Eye (tissue), 1 donor: ENCODE data around the gene AFF1.
A peak's percentile ranks its signal among the peaks of the same experiment; 100 is the strongest.

Experiments used
- DNase-seq: peaks from one replicate; pipeline ENCODE4 v3.0.0-alpha.2; 2015

Gene AFF1

GRCh38 chr4:86924811-86925210 lies 10.0 kb upstream of the AFF1 start:
- no peak for DNase-seq

DNA sequence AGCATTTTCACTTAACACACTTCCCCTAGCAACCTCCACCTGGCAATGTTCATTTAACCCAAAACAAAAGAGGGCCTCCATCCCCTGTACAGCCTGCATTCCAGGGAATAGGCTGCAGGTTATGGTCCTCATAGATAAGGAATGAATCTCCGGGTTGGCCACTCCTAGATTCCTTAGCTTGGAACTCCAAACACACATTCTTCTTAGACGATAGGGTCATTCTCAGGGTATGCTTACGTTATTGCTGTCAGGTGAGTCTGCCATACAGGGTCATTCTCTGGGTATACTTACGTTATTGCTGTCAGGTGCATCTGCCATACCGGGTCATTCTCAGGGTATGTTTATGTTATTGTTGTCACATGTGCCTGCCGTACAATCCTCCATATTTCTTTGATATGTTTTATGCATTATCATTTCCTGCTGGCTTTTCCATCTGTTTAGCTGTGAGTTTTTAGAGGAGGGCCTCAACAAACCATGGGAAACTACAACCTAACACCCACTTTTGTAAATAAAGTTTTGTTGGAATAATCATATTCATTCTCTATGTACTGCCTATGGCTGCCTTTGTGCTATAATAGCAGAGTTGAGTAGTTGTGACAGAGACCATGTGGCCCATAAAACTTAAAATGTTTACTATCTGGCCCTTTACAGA lies 8.2 kb upstream of the AFF1 start:
- no peak for DNase-seq

- no peak for DNase-seq
These were observed 6.9 kb upstream of the AFF1 start for GRCh38 chr4:86927843-86928395.

DNA sequence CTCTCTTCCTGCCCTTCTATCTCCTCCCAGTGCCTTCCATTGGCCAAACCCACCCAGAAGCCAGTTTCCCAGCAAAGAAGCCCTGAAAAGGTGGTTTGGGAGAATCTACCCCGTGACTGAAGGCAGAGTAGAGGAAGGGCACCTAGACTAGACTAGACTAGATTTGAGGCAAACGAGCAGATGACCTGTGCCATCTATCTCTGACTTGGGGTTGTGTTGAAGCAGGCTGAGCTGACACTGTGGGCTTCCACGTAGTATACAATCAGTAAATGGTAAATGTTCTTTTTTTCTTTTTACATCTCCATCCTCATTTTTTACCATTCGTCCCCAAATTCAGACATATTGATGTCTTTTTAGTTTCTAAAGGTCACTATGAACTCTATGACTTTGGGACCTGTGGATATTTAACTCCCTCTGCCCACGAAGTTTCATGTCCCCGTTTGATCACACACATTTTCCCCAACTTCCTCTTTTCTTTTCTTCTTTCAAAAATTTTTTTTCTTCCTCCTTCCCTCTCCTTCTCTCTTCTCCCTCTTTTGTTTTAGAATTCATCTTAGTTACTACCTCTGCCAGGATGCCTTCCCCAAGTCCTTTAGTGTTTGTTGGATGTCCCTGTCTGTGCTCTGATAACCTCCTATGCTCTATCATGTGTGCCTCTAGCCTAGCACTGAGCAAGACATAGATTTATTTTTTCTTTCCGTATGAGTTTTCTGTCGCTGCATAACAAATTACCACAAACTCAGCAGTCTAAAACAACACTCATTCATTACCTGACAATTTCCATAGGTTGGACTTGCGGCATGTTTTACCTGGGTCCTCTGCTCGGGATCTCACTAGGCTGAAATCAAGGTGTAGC lies 6.2 kb upstream of the AFF1 start:
- no peak for DNase-seq

DNA sequence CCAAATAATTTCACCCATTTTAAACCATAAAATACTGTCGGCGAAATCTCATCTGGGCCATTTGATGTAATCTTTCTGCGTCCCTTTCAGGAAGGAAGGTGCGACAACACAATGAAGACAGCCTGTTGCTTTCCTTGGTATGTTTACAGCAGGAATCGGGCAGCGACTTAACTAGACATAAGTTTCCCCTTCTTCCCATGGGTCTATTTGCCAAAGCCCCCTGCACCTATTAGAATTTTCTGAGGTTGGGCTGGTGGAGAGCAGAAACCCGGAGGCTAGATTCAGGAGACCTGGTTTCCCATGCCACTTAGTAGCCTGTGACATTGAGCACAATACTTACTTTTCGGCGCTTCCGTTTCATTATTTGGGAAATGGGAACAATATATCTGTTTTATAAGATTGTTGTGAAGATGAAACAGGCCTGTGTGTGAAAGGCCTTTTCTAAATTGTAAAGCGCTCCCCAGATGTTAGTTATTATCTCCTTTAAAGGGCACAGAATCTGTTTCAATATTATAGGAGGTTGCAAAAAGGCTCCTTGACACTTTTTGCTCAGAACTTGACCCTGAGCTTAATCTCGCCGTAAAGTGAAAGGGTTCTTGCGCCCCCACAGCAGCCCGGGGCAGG lies 552 bp upstream of the AFF1 start:
- DNase-seq = no peak

- DNase-seq = no peak
These were observed 698 bp downstream of the AFF1 start for GRCh38 chr4:86935566-86935852.

- peak; percentile 16 for DNase-seq
These were observed 1.3 kb downstream of the AFF1 start for GRCh38 chr4:86935853-86936733.

DNA sequence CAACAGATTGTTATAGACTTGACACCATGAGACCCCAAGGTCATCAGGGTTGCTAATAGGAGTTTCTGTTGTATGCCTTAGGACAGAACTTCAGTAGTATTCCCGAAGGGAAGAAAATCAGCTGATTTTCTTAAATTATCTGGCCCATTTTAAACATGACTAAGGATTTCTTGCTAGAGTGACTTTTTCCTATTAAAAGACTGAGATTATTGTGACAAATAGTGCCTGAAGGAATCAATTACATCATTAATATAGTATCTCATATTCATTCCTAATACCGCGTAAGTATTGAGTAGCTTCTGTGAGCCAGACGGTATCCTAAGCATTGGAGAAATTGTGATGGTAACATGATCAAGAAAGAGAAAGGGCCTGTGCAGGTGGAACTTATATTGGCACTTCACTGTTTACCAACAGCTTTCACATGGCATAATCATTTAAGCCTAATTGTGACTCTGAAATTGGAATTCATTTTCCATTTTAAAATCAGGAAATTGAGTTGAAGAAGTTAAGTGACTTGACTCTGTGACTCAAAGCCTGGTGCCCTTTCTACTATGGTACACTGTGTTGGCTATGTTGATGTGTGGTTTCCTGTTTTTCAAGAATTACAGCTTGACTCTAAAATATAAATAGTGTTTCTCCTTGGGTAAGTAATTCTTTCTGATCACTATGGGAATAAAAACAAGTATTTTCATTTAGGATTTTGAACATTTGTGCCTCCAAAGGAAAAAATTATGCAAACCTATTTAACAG lies 4.1 kb downstream of the AFF1 start:
- no peak for DNase-seq

GRCh38 chr4:86939729-86940575 lies 5.1 kb downstream of the AFF1 start:
- no peak for DNase-seq

- no peak for DNase-seq
These were observed 6.2 kb downstream of the AFF1 start for GRCh38 chr4:86940920-86941460.

- DNase-seq = no peak
These were observed 7.4 kb downstream of the AFF1 start for GRCh38 chr4:86942185-86942666.

- DNase-seq = no peak
These were observed 10.4 kb downstream of the AFF1 start for GRCh38 chr4:86944964-86945781.

- no peak for DNase-seq
These were observed 12.2 kb downstream of the AFF1 start for GRCh38 chr4:86946868-86947500.

GRCh38 chr4:86947501-86948120 lies 12.8 kb downstream of the AFF1 start:
- DNase-seq = no peak

- DNase-seq = no peak
These were observed 13.5 kb downstream of the AFF1 start for GRCh38 chr4:86948276-86948675.

DNA sequence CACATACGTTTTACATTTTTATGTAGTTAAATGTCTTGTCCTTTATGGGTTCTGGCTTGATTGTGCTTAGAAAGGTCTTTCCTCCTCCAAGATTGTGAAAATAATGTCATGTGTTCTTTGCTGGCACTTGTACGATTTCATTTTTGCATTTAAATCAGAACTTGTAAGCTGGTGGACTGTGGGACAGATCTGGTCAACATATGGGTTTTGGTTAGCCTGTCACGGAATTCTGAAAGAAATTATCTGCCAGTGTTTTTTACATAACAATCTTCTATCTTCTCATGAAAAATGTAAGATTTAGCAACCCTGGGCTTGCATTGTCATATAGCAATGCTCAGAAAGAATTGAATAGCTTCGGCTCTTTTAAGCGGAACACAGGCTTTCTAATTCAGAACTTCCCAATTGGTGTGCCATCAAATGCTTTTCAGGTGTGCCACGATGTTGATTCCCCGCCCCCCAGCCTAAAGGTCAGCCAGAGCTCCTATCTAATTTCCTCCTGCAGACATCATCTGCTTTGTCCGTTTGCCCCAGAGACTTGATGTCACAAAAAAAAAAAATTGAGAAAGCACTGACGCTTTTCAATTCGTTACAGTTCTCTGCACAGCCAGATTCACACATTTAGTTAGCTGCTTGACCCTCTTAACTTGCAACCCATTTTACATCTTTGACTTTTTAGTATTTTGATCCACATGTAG lies 16.2 kb downstream of the AFF1 start:
- peak; percentile 47 for DNase-seq

- DNase-seq = no peak
These were observed 21.2 kb downstream of the AFF1 start for GRCh38 chr4:86955888-86956451.

- DNase-seq = no peak
These were observed 22.4 kb downstream of the AFF1 start for GRCh38 chr4:86957215-86957614.
